GF-D8 (cell line): ENCODE results near the gene NRF1.

Experiments used
- DNase-seq: peaks from one replicate; lab custom pipeline; 2025; lab: John Stamatoyannopoulos, UW

The NRF1 gene

GRCh38 chr7:129804111-129804889 is 192.8 kb downstream of the NRF1 start:
- no peak for DNase-seq

- DNase-seq: no peak
Observed at GRCh38 chr7:129804890-129805719, 193.6 kb downstream of the NRF1 start.
